ENCODE measurements around the gene LAGE3.

Gene LAGE3

GRCh38 chrX:154458116-154458953 lies 20.7 kb downstream of the LAGE3 start, which contains the start of gene PLXNA3:
Gene PLXNA3, plus strand, starts transcription at chrX:154458281. Its CDS starts 1,903 bp downstream, at chrX:154460184.
- DNase-seq (ENCODE audit: low read depth in 1 of 2, low spot score in 1 of 2) = peak; percentile 44 to 59

- peak; percentile 24 to 38 for DNase-seq (ENCODE audit: low read depth in 1 of 2, low spot score in 1 of 2)
These were observed 21.5 kb downstream of the LAGE3 start for GRCh38 chrX:154457491-154458115.

- no peak for DNase-seq (ENCODE audit: low read depth in 1 of 2, low spot score in 1 of 2)
These were observed 26.3 kb downstream of the LAGE3 start for GRCh38 chrX:154452823-154453222.

GRCh38 chrX:154450312-154450711 lies 28.8 kb downstream of the LAGE3 start:
- no peak for DNase-seq (ENCODE audit: low read depth in 1 of 2, low spot score in 1 of 2)

GRCh38 chrX:154449618-154450017 lies 29.5 kb downstream of the LAGE3 start:
- DNase-seq (ENCODE audit: low read depth in 1 of 2, low spot score in 1 of 2) = no peak

GRCh38 chrX:154448484-154448883 lies 30.6 kb downstream of the LAGE3 start:
- no peak for DNase-seq (ENCODE audit: low read depth in 1 of 2, low spot score in 1 of 2)

- DNase-seq (ENCODE audit: low read depth in 1 of 2, low spot score in 1 of 2) = no peak
These were observed 32.7 kb downstream of the LAGE3 start for GRCh38 chrX:154446430-154446829.

GRCh38 chrX:154445776-154446175 lies 33.3 kb downstream of the LAGE3 start:
- no peak for DNase-seq (ENCODE audit: low read depth in 1 of 2, low spot score in 1 of 2)

GRCh38 chrX:154444755-154445246 lies 34.3 kb downstream of the LAGE3 start:
- no peak for DNase-seq (ENCODE audit: low read depth in 1 of 2, low spot score in 1 of 2)

- DNase-seq (ENCODE audit: low read depth in 1 of 2, low spot score in 1 of 2) = peak; percentile 38 to 57
These were observed 34.9 kb downstream of the LAGE3 start, which contains the start of gene FAM50A for GRCh38 chrX:154443992-154444754. Gene FAM50A, plus strand, starts transcription at chrX:154444141. Its CDS starts 95 bp downstream, at chrX:154444236.

- no peak for DNase-seq (ENCODE audit: low read depth in 1 of 2, low spot score in 1 of 2)
These were observed 35.6 kb downstream of the LAGE3 start for GRCh38 chrX:154443479-154443910.

- no peak for DNase-seq (ENCODE audit: low read depth in 1 of 2, low spot score in 1 of 2)
These were observed 36.9 kb downstream of the LAGE3 start for GRCh38 chrX:154441984-154442707.

GRCh38 chrX:154441564-154441963 lies 37.5 kb downstream of the LAGE3 start:
- no peak for DNase-seq (ENCODE audit: low read depth in 1 of 2, low spot score in 1 of 2)

GRCh38 chrX:154440623-154441357 lies 38.3 kb downstream of the LAGE3 start:
- no peak for DNase-seq (ENCODE audit: low read depth in 1 of 2, low spot score in 1 of 2)

GRCh38 chrX:154439841-154440240 lies 39.2 kb downstream of the LAGE3 start:
- no peak for DNase-seq (ENCODE audit: low read depth in 1 of 2, low spot score in 1 of 2)

GRCh38 chrX:154437971-154438893 lies 40.8 kb downstream of the LAGE3 start:
- no peak for DNase-seq (ENCODE audit: low read depth in 1 of 2, low spot score in 1 of 2)

GRCh38 chrX:154436983-154437752 lies 41.9 kb downstream of the LAGE3 start, which contains the start of gene GDI1:
Gene GDI1, plus strand, starts transcription at chrX:154437154. Its CDS starts 101 bp downstream, at chrX:154437255.
- DNase-seq (ENCODE audit: low read depth in 1 of 2, low spot score in 1 of 2) = peak; percentile 18 to 40

GRCh38 chrX:154436374-154436982 lies 42.6 kb downstream of the LAGE3 start:
- no peak for DNase-seq (ENCODE audit: low read depth in 1 of 2, low spot score in 1 of 2)

Data from stimulated activated CD4-positive, alpha-beta T cell treated with anti-CD3 and anti-CD28 coated beads, Interleukin-15, amount 100 ng/mL, for 1 hour (primary cell).